ENCODE results near the gene ANGPTL1. TPM values are rescaled to one million over a fixed set of nuclear protein-coding genes. Genes with fewer than 3 reads are reported as not detected.

Gene ANGPTL1
- polyA plus RNA-seq (2011; rRNA removed): 0.28 and 0.44 TPM in 2 replicates
- 0.09 TPM in 1 of 2 replicates, not detected in the other for polyA minus RNA-seq (2011; rRNA and poly(A)+ RNA removed)

GRCh38 chr1:178870944-178871343 is at the start of gene ANGPTL1:
Gene ANGPTL1 (minus strand): TSS chr1:178871077. CDS start chr1:178865776, 5,301 bp downstream.
- no peak within 1 kb of the TSS for H3K4me3 ChIP-seq (ENCODE audit: low read depth, low read length)
- CTCF ChIA-PET: interaction anchor here (0.5 to 1.4 kb wide), 2 partner anchors 88 to 129 kb away, joined by 4 to 5 read pairs; no protein-coding TSS in a partner anchor

GRCh38 chr1:178919581-178919980 is 48.7 kb upstream of the ANGPTL1 start:
- no peaks in the 10 kb centered on the region for H3K27me3 ChIP-seq (ENCODE audit: control insufficient read depth, insufficient read depth, low read length)
- DNase-seq (ENCODE audit: low read depth): no peak
- POLR2A ChIA-PET: no interaction called here
- CTCF ChIA-PET: no interaction called here
- peaks cover 1% of the 10 kb centered on the region; the same call in 1 of the 2 replicates for H3K36me3 ChIP-seq (ENCODE audit: control insufficient read depth, insufficient read depth, low read length)
- no peak for TF ChIP-seq CTCF (IDR thresholded peaks at IDR 0.05; ENCODE audit: insufficient read depth, low read depth, low read length)
- H3K4me3 ChIP-seq (ENCODE audit: low read depth, low read length): no peak overlapping the region

More at GRCh38 chr1:178870944-178871343, at the start of gene ANGPTL1:
- TF ChIP-seq CTCF (IDR thresholded peaks at IDR 0.05; ENCODE audit: insufficient read depth, low read depth, low read length): no peak
- POLR2A ChIA-PET: no interaction called here
- Histone ChIP-seq H3K36me3 (ENCODE audit: control insufficient read depth, insufficient read depth, low read length) (no peaks in the 10 kb centered on the region), H3K27me3 (ENCODE audit: control insufficient read depth, insufficient read depth, low read length) (no peaks in the 10 kb centered on the region)
- no peak for DNase-seq (ENCODE audit: low read depth)

GRCh38 chr1:178918955-178919354 is 48.1 kb upstream of the ANGPTL1 start:
- ChIA-PET CTCF (no interaction called here), POLR2A (no interaction called here)
- no peak for TF ChIP-seq CTCF (IDR thresholded peaks at IDR 0.05; ENCODE audit: insufficient read depth, low read depth, low read length)
- H3K27me3 ChIP-seq (ENCODE audit: control insufficient read depth, insufficient read depth, low read length): no peaks in the 10 kb centered on the region
- DNase-seq (ENCODE audit: low read depth): no peak
- H3K4me3 ChIP-seq (ENCODE audit: low read depth, low read length): no peak overlapping the region
- H3K36me3 ChIP-seq (ENCODE audit: control insufficient read depth, insufficient read depth, low read length): peaks cover 1% of the 10 kb centered on the region; the same call in 1 of the 2 replicates

GRCh38 chr1:178918308-178918707 is 47.4 kb upstream of the ANGPTL1 start:
- no peak for DNase-seq (ENCODE audit: low read depth)
- Histone ChIP-seq H3K36me3 (ENCODE audit: control insufficient read depth, insufficient read depth, low read length) (peaks cover 1% of the 10 kb centered on the region; the same call in 1 of the 2 replicates), H3K4me3 (ENCODE audit: low read depth, low read length) (no peak overlapping the region), H3K27me3 (ENCODE audit: control insufficient read depth, insufficient read depth, low read length) (no peaks in the 10 kb centered on the region)
- ChIA-PET POLR2A (no interaction called here), CTCF (no interaction called here)
- TF ChIP-seq CTCF (IDR thresholded peaks at IDR 0.05; ENCODE audit: insufficient read depth, low read depth, low read length): no peak

GRCh38 chr1:178916448-178917174 is 45.7 kb upstream of the ANGPTL1 start:
- ChIA-PET POLR2A (no interaction called here), CTCF (interaction anchor here (1.0 kb wide), 1 partner anchor 9 kb away, joined by 3 read pairs; no protein-coding TSS in a partner anchor)
- Histone ChIP-seq H3K27me3 (ENCODE audit: control insufficient read depth, insufficient read depth, low read length) (no peaks in the 10 kb centered on the region), H3K4me3 (ENCODE audit: low read depth, low read length) (no peak overlapping the region), H3K36me3 (ENCODE audit: control insufficient read depth, insufficient read depth, low read length) (peaks cover 1% of the 10 kb centered on the region; the same call in 1 of the 2 replicates)
- no peak for TF ChIP-seq CTCF (IDR thresholded peaks at IDR 0.05; ENCODE audit: insufficient read depth, low read depth, low read length)
- DNase-seq (ENCODE audit: low read depth): no peak

Data from BJ (cell line).